Liver (tissue), 9 donors: ENCODE measurements around the gene LSM3. TPM values are rescaled to one million over a fixed set of nuclear protein-coding genes. Genes with fewer than 3 reads are reported as not detected.

Experiments used
- DNase-seq: peaks from one replicate; pipeline ENCODE4 v3.0.0-alpha.2; 2017; ENCODE audit warnings: low spot score
- H3K27ac ChIP-seq, 2 donors: one replicate each; pipeline ENCODE4 v1.7.0; 2013; ENCODE audit warnings: inconsistent platforms in 2 of 2, low read length in 2 of 2, control low read depth in 1 of 2, low read depth in 1 of 2, mild to moderate bottlenecking in 1 of 2
- H3K27me3 ChIP-seq, 4 donors: one replicate each; pipeline versions ENCODE4 v1.6.1 to v1.7.0; 2013; ENCODE audit warnings: low read length in 3 of 4, inconsistent platforms in 1 of 4, mild to moderate bottlenecking in 1 of 4, moderate library complexity in 1 of 4; ENCODE audit not compliant: control insufficient read depth in 4 of 4, insufficient read depth in 4 of 4
- H3K36me3 ChIP-seq, 4 donors: one replicate each; pipeline versions ENCODE4 v1.6.1 to v1.7.0; 2013; ENCODE audit warnings: low read length in 3 of 4, mild to moderate bottlenecking in 3 of 4, low read depth in 1 of 4, moderate library complexity in 1 of 4; ENCODE audit not compliant: control insufficient read depth in 4 of 4, insufficient read depth in 3 of 4
- H3K4me1 ChIP-seq, 4 donors: one replicate each; pipeline versions ENCODE4 v1.6.1 to v1.7.0; 2013; ENCODE audit warnings: low read length in 3 of 4, mild to moderate bottlenecking in 3 of 4, moderate library complexity in 1 of 4; ENCODE audit not compliant: control insufficient read depth in 4 of 4, insufficient read depth in 4 of 4
- H3K4me3 ChIP-seq, 3 donors: one replicate each; pipeline versions ENCODE4 v1.6.1 to v1.7.0; 2013; ENCODE audit warnings: low read length in 3 of 3, control low read depth in 1 of 3, low read depth in 1 of 3, mild to moderate bottlenecking in 1 of 3
- H3K9ac ChIP-seq, 2 donors: one replicate each; pipeline ENCODE4 v1.7.0; 2013; ENCODE audit warnings: low read length in 2 of 2, mild to moderate bottlenecking in 2 of 2, moderate library complexity in 2 of 2, control low read depth in 1 of 2, low read depth in 1 of 2
- H3K9me3 ChIP-seq, 4 donors: one replicate each; pipeline versions ENCODE4 v1.6.1 to v1.7.0; 2013; ENCODE audit warnings: low read length in 3 of 4; ENCODE audit not compliant: control insufficient read depth in 4 of 4
- EGR1 ChIP-seq, 2 donors: IDR thresholded peaks; 2 replicates each; pipeline ENCODE4 v1.6.1; 2016 to 2018; ENCODE audit warnings: antibody characterized with exemption in 2 of 2, low read depth in 2 of 2
- FOXA2 ChIP-seq: IDR thresholded peaks from 2 replicates; pipeline ENCODE4 v1.6.1; 2016; ENCODE audit warnings: antibody characterized with exemption
- GABPA ChIP-seq, 2 donors: IDR thresholded peaks in 1 of 2; conservative IDR thresholded peaks in 1 of 2; 2 replicates each; pipeline ENCODE4 v1.6.1; 2016; ENCODE audit warnings: antibody characterized with exemption in 2 of 2, mild to moderate bottlenecking in 1 of 2, moderate library complexity in 1 of 2
- HNF4A ChIP-seq, 2 donors: conservative IDR thresholded peaks; 2 replicates each; pipeline ENCODE4 v1.6.1; 2016; ENCODE audit warnings: antibody characterized with exemption in 2 of 2, mild to moderate bottlenecking in 2 of 2
- HNF4G ChIP-seq: IDR thresholded peaks from 2 replicates; pipeline ENCODE4 v1.6.1; 2016; ENCODE audit warnings: antibody characterized with exemption
- NR2F2 ChIP-seq: IDR thresholded peaks from 2 replicates; pipeline ENCODE4 v1.6.1; 2016; ENCODE audit warnings: antibody characterized with exemption
- RAD21 ChIP-seq, 2 donors: IDR thresholded peaks; 2 replicates each; pipeline ENCODE4 v1.6.1; 2016; ENCODE audit warnings: antibody characterized with exemption in 2 of 2, mild to moderate bottlenecking in 2 of 2
- SP1 ChIP-seq: IDR thresholded peaks from 2 replicates; pipeline ENCODE4 v1.6.1; 2018; ENCODE audit warnings: antibody characterized with exemption, mild to moderate bottlenecking
- TAF1 ChIP-seq: conservative IDR thresholded peaks from 2 replicates; pipeline ENCODE4 v1.6.1; 2016; ENCODE audit warnings: antibody characterized with exemption, mild to moderate bottlenecking
- YY1 ChIP-seq: IDR thresholded peaks from 2 replicates; pipeline ENCODE4 v1.6.1; 2016; ENCODE audit warnings: antibody characterized with exemption, mild to moderate bottlenecking
- WGBS: extraction: QIAGEN DNeasy Blood & Tissue Kit; methylation state at CpG from one replicate; pipeline ENCODE4 v1.1.7; 2013; 5-methylcytosine and 5-hydroxymethylcytosine counted together
- polyA plus RNA-seq, 2 donors: library from polyadenylated mRNA; stranded (reverse) in 1 of 2; unstranded in 1 of 2; fragments of 200-250 nt in 1 of 2; fragments of >200 nt in 1 of 2; fragmentation: Nextera tagmentation in 1 of 2; extraction: Ambion mirVana in 1 of 2; gene quantifications; one replicate each; pipeline versions ENCODE4 v1.2.1 to v1.2.3, GENCODE V29; 2013 to 2015
- total RNA-seq, 2 donors: library from RNA; depleted of rRNA; stranded (reverse); fragments of >200 nt; gene quantifications; one replicate each; pipeline ENCODE4 v1.2.3, GENCODE V29; 2014
- TF ChIP-seq, protein P1 (sequence below): IDR thresholded peaks from 2 replicates; pipeline ENCODE4 v1.6.1; 2016; ENCODE audit warnings: antibody characterized with exemption
- TF ChIP-seq, protein P2 (sequence below): IDR thresholded peaks from 2 replicates; pipeline ENCODE4 v1.6.1; 2016; ENCODE audit warnings: antibody characterized with exemption, mild to moderate bottlenecking
- TF ChIP-seq, protein P3 (sequence below): fragments of 150-350 bp; IDR thresholded peaks from 2 replicates; pipeline ENCODE4 v1.5.1; 2017; ENCODE audit warnings: improper control_type of control experiment, low read depth, low read length; ENCODE audit not compliant: missing input control
- TF ChIP-seq, protein P4 (sequence below): IDR thresholded peaks from 2 replicates; pipeline ENCODE4 v1.6.1; 2016; ENCODE audit warnings: antibody characterized with exemption
- donor health status: healthy.
- donor health status: healthy.
- donor health status: healthy.
- donor health status: healthy.
- donor health status: healthy.

Gene LSM3
- total and polyA plus RNA-seq, 4 donors: 3.7 to 17.0 (median 5.0) TPM

DNA sequence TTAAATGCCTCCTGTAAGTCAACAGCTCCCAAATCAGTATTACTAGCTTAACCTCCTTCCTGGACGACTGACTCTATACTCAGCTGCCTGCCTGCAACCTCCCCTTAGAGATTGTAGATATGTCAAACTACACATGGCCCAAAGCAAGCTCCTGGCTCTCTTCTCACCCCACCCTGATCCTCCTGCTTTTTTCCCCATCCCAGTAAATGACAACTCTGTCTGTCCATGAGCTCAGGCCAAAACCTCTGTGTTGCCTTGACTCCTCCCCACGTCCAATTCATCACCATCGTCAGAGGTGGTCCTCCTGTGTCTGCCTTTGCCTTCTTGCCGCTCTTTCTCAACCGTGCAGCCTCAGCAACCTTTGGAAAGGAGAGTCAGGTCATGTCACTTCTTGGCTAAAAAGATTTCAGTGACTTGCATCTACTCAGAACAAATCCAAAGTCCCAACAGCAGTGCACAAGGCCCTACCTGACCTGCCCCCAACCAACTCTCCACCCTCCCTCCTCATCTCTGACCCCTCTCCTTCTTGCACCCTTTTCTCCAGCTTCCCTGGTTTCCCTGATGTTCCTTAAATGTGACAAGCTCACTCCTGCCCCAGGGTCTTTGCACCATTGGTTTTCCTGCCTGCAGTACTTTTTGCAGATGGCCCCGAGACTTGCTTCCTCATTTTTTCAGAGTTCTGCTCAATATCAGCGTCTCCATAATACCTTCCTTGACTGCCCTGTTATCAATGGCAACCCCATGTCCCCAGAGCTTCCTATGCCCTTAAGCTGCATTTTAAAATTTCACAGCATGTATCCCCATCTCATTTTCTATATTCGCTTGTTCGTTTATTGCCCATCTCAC is 52.8 kb downstream of the LSM3 start:
- H3K36me3 ChIP-seq: no peaks in the 10 kb centered on the region
- H3K27ac ChIP-seq: no peak overlapping the region
- no peak for DNase-seq
- TF ChIP-seq NR2F2 (no peak), EGR1 (IDR thresholded peaks at IDR 0.05; ENCODE audit: low read depth in 2 of 2) (no peak)
- TF ChIP-seq, protein P1, sequence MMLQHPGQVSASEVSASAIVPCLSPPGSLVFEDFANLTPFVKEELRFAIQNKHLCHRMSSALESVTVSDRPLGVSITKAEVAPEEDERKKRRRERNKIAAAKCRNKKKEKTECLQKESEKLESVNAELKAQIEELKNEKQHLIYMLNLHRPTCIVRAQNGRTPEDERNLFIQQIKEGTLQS: no peak
- H3K4me1 ChIP-seq: no peaks in the 10 kb centered on the region
- H3K9me3 ChIP-seq: peaks cover 0 to 5% (median 3%) of the 10 kb centered on the region in 4 donors
- no peak overlapping the region for H3K9ac ChIP-seq
- WGBS: 85% methylated on average over 9 of the region's 9 CpGs
- H3K4me3 ChIP-seq: no peak overlapping the region
- H3K27me3 ChIP-seq: no peaks in the 10 kb centered on the region

DNA sequence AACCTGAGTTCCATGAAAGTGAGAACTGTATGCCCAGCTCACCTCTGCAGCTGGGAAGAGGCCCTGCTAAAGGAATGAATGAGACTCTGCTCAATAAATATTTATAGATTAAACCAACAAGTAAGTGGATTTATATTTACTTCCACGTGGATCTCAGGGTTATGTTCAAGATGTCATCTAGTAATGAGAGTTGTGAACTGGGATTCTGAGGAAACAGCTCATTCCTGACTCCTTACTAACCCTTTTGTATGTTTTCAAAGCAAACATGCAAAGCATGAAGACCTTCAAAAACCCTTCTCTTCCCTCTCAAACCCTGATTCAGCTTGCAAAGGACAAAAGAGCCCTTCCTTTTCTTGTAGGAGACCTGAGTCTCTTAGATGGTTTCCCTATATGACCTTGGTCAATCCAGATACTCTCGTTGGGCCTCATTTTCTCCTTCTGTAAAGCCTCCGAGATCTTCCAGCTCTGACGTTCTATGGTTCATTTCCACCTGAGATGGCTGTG is 53.4 kb downstream of the LSM3 start:
- Histone ChIP-seq H3K4me3 (no peak overlapping the region), H3K36me3 (no peaks in the 10 kb centered on the region), H3K27ac (no peak overlapping the region), H3K9ac (no peak overlapping the region), H3K4me1 (no peaks in the 10 kb centered on the region), H3K27me3 (no peaks in the 10 kb centered on the region), H3K9me3 (peaks cover 0 to 5% (median 3%) of the 10 kb centered on the region in 4 donors)
- no peak for TF ChIP-seq RAD21 (IDR thresholded peaks at IDR 0.05)
- TF ChIP-seq, protein P1: no peak
- TF ChIP-seq YY1: no peak
- no peak for TF ChIP-seq TAF1
- no peak for TF ChIP-seq GABPA (IDR thresholded peaks at IDR 0.05 in 1 of 2, conservative IDR thresholded peaks at IDR 0.05 in 1 of 2)
- no peak for TF ChIP-seq HNF4A (conservative IDR thresholded peaks at IDR 0.05)
- TF ChIP-seq, protein P2, sequence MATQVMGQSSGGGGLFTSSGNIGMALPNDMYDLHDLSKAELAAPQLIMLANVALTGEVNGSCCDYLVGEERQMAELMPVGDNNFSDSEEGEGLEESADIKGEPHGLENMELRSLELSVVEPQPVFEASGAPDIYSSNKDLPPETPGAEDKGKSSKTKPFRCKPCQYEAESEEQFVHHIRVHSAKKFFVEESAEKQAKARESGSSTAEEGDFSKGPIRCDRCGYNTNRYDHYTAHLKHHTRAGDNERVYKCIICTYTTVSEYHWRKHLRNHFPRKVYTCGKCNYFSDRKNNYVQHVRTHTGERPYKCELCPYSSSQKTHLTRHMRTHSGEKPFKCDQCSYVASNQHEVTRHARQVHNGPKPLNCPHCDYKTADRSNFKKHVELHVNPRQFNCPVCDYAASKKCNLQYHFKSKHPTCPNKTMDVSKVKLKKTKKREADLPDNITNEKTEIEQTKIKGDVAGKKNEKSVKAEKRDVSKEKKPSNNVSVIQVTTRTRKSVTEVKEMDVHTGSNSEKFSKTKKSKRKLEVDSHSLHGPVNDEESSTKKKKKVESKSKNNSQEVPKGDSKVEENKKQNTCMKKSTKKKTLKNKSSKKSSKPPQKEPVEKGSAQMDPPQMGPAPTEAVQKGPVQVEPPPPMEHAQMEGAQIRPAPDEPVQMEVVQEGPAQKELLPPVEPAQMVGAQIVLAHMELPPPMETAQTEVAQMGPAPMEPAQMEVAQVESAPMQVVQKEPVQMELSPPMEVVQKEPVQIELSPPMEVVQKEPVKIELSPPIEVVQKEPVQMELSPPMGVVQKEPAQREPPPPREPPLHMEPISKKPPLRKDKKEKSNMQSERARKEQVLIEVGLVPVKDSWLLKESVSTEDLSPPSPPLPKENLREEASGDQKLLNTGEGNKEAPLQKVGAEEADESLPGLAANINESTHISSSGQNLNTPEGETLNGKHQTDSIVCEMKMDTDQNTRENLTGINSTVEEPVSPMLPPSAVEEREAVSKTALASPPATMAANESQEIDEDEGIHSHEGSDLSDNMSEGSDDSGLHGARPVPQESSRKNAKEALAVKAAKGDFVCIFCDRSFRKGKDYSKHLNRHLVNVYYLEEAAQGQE: no peak
- TF ChIP-seq FOXA2: no peak
- no peak for TF ChIP-seq HNF4G
- TF ChIP-seq, protein P3, sequence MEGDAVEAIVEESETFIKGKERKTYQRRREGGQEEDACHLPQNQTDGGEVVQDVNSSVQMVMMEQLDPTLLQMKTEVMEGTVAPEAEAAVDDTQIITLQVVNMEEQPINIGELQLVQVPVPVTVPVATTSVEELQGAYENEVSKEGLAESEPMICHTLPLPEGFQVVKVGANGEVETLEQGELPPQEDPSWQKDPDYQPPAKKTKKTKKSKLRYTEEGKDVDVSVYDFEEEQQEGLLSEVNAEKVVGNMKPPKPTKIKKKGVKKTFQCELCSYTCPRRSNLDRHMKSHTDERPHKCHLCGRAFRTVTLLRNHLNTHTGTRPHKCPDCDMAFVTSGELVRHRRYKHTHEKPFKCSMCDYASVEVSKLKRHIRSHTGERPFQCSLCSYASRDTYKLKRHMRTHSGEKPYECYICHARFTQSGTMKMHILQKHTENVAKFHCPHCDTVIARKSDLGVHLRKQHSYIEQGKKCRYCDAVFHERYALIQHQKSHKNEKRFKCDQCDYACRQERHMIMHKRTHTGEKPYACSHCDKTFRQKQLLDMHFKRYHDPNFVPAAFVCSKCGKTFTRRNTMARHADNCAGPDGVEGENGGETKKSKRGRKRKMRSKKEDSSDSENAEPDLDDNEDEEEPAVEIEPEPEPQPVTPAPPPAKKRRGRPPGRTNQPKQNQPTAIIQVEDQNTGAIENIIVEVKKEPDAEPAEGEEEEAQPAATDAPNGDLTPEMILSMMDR: no peak
- TF ChIP-seq, protein P4, sequence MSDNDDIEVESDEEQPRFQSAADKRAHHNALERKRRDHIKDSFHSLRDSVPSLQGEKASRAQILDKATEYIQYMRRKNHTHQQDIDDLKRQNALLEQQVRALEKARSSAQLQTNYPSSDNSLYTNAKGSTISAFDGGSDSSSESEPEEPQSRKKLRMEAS: no peak
- no peak for TF ChIP-seq SP1
- DNase-seq: no peak
- WGBS: 68% methylated on average over 4 of the region's 4 CpGs
